CD4-positive, alpha-beta T cell treated with Interleukin-17A for 1 hour (primary cell): ENCODE results near the gene TARS1.
"Not testable (repeated sequence)": the region's sequence is repeated elsewhere in the genome, so short reads cannot be mapped to it uniquely, and the experiment has no call there.

Source experiments
- DNase-seq: peaks from one replicate; pipeline ENCODE4 v3.0.0-alpha.2; 2020

Gene TARS1

DNA sequence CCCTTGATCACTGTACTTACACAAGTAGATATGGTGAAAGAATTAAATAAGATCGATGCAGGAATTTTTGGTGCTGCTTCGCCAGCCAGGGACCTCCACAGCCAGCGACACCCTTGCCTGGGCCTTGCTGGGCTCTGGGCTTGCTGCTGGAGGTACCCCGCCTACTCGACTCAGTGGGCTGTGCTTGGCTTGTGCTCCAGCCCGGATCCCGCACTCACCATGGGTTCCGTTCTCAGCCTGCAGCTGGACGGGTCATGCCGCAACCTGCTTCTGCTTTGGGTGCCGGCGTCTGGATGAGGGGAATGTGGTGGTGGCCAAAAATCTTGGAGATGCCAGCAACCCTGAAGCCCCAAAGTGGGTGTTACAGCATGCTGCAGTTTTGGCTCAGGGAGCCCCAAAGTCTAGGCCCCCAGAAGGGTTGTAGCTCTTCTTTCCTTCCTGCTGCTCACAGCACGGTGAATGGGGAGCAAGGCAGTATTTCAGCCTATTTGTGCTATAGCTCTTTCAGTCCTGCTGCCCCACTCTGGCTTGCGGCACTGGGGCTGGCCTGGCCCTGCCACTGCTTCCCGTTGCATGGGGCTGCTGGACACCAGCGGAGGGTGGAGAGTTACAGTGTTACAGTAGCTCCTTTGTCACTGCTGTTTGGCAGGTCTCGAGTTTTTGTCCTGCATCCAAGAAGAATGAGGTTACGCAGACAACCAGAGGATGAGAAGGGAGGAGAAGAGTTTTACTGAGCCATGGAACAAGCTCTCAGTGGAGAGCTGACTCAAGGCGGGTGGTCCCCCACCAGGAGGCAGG lies 48.0 kb downstream of the TARS1 start:
- no peak for DNase-seq

DNA sequence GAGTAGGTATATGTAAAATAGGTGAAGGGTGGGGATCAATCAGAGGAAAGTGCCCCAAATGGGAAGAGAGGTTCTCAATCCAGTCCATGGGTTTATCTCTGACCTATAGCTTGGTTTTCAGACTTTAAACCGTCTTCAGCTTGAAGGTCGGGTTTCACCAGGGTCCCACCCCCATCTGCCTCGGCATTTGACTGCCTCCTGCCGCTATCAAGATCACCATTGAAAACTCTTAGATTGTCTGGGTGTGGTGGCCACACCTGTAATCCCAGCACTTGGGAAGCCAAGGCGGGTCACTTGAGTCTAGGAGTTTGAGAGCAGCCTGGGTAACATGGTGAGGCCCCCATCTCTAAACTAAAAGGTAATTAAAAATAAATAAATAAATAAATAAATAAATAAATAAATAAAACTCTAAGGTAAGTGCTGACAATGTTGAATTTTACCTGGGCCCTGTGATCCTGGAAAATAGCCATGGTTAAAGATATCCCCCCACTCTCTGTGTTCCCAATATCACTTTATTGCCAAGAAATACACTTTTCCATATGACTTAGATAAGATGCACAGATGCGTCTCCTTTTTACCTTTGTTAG lies 48.8 kb downstream of the TARS1 start:
- no peak for DNase-seq

DNA sequence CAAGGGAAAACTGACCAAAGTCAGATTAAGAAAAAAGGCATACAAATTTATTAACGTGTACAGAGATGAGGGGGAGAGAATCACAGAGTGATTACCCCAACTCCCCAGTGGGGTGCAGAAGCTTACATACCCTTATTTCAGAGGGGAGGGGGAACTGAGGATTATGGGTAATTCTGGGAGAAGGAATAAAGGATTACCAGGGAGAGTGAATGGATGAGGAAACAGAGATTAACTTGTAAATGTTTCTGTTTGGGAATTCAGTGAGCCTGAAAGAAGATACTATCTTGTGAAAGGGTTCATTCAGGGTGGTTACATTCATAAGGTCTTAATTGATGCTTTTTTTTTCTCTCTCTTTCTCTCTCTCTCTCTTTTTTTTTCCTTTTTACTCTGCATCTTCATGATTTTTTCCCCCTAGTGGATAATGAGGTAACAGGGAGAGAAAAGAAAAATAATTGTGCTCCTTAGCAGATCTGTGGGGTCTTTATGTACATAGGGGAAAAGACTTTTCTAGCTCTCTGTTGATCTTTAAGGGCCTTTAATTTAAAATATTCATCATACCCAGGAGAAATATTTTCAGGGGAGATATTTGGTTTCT lies 49.4 kb downstream of the TARS1 start:
- no peak for DNase-seq

DNA sequence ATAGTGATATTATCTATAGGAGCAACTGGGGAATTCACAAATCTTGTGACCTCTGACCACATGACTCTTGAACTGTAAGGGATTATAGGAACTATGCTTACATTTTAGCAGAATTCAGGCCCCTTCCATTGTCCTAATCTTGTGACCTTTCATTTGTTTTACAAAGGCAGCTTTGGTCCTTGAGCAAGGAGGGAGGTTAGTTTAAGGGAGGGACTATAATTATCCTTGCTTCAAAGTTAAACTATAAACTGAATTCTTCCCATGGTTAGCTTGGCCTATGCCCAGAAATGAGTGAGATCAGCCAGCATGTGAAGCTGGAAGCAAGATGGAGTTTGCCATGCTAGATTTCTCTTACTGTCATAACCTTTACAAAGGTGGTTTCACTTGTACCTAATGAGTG lies 51.2 kb downstream of the TARS1 start:
- no peak for DNase-seq

DNA sequence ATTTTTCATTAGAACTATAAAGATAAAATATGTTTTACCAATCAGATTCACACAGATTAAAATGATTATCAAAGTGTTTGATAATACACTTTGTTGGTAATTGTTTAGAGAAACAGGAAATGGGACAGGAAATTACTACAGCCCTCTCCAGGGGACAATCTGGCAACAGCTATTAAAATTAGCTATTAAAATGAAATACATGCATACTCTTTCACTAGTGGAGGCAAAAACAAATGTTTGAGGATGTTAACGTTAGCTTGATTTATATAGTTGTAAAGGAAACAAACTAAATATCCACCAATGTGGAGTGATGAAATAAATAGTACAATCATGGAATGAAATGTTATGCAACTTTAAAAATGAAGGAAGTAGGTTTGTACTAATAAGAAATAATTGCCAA lies 53.7 kb downstream of the TARS1 start:
- no peak for DNase-seq

DNA sequence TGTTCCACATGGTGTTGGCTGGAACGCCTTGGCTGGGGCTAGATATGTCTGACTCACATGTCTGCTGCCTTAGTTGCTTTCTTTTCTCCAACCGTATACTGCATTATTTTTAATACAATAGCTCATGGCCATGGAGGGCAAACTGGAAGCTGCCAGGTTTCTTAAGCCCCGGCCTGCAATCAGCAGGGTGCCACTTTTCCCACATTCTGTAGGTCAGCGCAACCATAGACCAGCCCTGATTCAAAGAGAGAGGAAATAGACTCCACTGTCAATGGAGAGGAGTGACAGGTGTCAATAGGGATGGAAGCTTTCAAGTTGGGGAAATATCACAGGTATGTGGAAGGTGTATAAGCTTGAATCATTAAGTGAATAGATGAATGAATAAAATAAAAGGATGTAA lies 60.5 kb downstream of the TARS1 start:
- no peak for DNase-seq

DNA sequence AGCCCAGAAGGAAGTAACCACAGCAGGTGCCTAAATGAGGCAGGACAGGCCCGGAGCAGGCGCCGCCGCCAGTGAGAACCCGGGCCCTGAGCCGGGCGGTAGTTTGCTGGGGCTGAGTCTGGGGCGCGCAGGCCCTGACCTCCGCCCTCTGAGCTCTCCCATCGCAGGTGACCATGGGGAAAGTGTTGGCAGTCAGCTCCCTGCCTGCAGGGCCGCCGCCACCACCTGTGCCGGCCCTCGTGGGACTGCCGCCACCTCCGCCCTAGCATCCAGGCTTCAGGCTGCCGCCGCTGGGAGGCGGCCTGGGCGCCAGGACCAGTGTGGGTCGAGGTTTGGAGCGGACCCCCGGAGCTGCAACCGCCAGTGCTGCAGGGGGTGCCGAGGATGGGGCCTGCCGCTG lies 61.1 kb downstream of the TARS1 start:
- no peak for DNase-seq

DNA sequence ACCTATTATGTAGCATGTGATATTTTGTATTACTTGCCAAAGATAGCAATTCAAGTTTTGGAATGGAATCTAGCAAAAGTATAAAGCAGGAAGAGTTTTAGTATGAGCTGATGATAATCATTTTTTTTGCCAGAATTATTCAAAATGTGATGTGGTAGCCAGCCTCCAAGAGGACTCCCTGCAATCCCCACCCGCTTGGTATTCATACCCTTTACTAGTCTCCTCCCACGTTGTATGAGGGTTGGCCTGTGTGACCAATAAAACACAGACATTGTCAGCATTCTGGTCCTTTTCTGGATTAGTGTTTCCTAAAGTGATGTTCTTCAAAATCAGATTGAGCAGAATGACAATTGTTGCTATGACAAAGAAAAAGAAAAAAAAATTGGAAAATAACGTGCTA lies 63.8 kb downstream of the TARS1 start:
- DNase-seq: no peak

DNA sequence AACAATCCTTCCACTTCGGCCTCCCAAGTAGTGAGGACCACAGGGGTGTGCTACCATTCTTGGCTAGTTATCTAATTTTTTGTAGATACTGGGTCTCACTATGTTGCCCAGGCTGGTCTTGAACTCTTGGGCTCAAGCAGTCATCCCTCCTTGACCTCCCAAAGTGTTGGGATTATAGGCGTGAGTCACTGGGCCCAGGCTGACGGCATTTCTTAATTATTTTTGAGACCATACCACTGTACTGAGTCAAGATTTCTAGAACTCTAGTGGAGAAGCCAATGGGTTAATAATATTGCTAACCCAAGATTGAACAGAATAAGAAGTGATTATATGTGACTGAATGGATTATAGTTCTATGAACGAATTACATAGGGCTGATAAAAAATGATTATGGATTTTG lies 66.7 kb downstream of the TARS1 start:
- DNase-seq: no peak

DNA sequence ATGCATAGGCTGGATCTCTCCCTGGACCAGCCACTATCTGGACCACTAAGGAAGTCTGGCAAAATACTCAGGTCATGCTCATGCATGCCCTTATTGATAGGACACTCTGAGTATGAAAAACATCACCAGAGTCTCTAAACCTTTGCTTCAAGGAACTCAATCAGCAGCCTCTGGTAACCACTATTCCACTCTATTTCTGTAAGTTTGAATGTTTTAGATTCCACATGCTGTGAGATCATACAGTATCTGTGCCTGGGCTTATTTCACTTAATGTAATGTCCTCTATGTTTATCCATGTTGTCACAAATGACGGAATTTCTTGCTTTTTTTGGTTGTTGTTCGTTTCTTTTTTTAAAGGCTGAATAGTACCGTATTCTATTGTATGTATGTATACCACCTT lies 68.3 kb downstream of the TARS1 start:
- no peak for DNase-seq

DNA sequence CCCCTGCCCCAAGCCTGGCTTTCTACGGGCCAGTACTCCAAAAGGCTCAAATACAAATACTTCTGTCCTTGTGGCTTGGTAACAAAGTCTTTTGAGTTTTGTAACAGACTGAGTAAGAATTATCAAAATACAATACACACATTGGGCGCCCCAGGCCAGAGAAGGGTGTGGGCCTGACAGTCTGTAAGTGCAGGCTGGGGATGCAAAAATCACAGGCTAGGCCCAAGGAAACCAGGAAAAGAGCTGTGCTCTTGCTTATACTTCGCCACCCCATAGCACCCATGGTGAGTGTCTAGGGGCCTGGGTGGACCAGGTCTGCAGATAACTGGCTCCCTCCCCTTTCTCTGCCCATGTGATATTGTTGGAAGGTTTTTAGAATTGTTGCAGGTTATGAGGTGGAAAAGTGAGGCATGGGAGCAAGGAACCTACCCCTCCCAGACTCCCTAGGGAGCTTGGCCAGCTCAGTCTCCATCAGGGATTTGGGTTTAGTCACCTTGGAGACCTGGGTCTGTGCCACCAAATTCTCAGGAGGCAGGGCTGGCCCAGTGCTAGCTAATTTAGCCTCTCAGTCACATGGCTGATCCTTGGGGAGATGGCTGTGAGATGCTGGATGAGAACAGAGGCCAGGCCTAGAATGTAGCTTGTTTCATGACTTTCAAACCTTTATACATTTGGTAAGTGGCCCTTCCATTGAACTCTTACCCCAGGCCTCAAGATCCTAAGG lies 72.9 kb downstream of the TARS1 start:
- DNase-seq: no peak

DNA sequence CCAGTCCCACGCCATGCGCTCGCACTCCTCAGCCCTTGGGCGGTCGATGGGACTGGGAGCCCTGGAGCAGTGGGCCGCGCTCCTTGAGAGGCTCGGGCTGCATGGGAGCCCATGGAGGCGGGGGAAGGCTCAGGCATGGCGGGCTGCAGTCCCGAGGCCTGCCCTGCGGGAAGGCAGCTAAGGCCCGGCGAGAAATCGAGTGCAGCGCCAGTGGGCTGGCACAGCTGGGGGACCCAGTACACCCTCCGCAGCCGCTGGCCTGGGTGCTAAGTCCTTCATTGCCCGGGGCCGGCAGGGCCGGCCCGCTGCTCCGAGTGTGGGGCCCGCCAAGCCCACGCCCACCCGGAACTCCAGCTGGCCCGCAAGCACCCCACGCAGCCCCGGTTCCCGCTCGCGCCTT lies 74.6 kb downstream of the TARS1 start:
- DNase-seq: not testable (repeated sequence)

DNA sequence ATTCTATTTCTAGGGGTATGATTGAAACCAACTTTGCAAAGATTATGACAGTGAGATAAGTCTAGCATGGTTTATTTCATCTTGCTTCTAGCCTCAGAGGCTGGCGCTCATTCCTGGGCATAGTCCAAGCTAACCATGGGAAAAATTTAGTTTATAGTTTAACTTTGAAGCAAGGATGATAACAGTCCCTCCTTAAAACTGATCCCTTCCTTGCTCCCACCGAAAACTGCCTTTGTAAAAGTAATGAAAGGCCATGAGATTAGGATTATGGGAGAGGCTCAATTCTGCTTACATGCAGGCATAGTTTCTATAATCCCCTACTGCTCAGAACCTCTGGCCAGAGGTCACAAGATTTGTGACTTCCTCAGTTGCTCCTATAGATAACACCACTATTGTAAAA lies 75.7 kb downstream of the TARS1 start:
- no peak for DNase-seq
